Ramos (cell line): ENCODE data around the gene ZBTB46.

Source experiments
- in situ Hi-C: fragments of 300-500 bp; cut with MboI; formaldehyde crosslinking; loops from one replicate; pipeline ENCODE4 v1.14.3; 2022; ENCODE audit warnings: low sequenced_read_pairs; ENCODE audit not compliant: unreplicated experiment

The ZBTB46 gene

DNA sequence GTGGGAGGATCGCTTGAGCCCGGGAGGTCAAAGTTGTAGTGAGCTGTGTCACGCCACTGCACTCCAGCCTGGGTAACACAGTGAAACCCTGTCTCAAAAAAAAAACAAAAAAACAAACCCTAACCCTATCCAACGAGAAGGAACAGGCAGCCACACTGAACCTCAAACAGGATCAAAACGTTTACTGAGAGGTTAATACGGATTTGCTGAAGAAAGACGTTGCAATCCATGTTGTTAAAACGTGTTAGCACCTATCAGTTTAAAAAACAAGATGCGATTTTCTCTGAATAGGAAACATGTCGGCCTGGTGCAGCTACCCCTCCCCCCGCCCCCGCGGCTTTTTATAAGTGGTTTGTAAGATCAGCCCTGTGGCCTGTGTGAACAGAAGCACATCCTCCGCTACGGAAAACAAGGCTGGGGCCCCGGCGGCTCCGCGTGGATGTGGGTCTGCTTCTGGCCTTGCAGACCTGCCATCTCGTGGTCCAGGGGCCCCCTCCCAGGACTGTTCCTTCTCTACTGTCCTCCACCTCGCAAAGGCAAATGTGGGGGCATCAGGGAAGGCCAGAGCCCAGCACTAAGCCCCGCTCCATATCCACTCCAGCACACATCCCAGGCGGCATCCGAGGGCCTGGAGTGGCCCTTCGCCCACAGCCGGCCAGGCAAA, 80.1 kb downstream of the ZBTB46 start:
- in situ Hi-C loops, result no loop called here

DNA sequence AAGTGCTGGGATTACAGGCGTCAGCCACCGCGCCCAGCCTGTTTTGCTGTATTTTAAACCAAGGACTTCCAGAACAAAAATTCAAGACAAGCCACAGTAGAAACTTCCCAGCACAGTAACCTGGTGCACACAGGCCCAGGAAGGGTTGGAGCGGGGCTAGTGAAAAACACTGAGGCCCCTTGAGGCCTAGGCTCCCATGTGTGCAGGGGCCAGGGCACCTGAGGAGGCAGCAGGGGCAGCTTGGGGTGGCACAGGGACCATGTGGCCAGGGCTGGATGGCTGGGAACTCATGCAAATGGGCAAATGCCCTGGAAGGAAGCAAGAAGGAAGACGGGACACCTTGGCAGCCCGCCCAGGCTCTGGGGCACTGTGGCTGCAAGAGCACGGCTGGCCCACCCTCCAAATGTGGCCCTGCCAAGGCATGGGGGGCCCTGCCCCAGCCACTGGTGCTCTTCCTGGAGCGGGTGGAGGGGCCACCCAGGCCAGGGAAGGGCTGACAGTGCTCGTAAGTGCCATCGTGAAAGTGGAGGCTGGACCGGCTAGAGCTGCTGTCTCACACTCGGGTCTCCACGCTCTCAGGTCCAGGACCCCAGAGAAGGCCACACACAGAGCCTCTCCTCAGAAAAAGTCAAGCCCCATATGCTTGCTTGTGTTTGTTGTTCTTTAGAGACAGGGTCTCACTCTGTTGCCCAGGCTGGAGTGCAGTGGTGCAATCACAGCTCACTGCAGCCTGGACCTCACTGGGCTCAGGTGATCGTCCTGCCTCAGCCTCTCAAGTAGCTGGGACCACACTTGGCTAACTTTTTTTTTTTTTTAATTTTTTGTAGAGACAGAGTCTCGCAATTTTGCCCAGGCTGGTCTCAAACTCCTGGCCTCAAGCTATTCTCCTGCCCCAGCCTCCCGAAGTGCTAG, 81.2 kb downstream of the ZBTB46 start:
- in situ Hi-C loops, result no loop called here

- in situ Hi-C loops, result no loop called here
Measured at GRCh38 chr20:63748934-63749270, 82.2 kb downstream of the ZBTB46 start.

DNA sequence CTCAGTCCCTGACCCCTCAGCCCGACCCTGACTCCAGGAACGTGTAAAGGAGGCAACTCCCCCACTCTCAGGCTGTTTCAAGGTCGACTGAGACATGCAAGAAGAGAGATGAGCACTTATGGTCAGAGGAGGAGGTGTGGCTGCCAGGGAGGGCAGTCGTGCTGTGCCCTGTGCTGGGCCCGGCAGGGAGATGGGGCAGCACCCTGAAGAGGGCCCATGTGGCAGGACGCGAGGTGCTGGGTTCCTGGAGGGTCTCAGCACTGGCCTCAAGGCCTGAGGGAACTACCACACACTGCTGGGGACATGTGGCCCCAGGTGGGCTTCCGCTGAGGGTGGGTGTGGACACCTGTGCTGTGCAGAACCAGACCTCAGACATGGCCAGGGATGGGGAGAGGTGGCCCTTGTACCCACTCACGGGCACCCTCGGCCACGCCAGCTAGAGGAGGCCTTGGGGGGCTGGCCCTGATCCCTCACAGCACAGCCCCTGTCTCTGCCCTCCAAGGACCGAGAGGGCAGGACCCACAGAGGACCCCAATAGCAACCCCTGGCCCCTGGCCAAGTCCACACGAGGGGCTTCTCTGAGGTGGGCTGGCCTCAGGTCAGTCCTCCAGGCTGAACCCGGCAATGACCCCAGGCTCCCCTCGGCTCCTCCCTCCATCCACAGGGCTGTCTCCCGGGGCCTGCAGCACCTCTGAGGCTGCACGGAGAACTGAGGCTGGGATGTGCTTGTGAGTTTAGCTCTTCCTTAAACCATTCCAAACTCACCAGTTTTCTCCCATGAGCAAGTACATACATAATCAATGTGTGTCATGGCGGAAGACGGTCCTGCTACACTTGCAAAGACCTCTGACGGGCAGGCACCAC, 82.8 kb downstream of the ZBTB46 start:
- in situ Hi-C loops, result no loop called here

DNA sequence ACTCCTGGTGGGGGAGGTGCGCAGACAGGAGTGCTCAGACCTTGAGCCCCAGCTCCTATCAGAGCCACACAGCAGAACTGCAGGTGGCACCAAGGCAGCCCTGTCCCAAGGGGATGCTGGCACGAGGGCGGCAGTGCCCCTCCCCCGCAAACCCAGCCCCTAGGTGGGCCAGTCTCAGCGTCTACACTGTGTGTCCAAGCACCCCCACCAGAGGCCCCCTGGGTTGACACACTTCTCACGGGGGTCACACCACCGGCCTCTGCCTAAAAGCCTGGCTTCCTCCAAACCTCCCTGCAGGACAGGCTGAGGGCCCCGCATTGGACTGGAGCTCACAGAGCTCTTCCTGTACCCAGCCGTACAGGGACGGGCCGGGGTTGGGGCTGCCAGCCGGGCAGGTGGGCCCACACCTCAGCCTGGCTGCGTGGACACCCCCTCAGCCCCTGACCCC, 83.4 kb downstream of the ZBTB46 start:
- in situ Hi-C loops, result no loop called here

- in situ Hi-C loops, result no loop called here
Measured at GRCh38 chr20:63746751-63747315, 84.2 kb downstream of the ZBTB46 start.

DNA sequence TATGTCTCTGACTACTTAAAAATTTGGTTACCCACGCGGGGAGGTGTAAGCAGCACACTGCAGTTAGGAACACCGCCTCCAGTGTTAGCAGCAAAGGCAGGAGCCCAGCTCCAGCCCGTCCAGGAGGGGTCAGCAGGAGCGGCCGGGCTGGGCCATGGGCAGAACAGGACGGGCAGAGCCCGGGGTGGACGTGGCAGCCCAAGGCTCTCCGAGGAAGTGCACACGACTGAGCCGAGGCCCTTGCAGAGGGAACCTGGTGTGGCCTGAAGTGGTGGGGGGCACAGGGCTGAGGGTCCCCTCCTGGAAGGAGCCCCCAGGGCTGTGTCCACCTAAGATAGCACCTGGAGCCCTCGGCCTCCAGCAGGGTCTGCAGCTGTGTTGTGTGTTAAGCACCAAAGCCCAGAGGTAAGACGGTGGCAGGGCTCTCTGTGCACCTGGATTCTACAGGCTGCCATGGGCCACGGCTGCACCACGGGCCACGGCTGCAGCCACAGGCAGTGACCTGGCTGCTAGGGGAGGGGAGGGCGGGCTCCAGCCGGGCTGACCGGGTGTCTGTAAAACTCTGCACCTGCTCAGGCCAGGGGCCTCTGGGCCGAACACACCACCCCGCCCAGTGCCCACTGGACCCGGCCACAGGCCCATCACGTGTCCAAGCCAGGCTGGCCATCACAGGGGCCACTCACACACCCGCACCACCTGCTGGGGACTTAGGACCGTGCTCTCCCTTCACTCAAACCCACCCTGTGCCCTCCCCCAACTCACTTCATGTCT, 84.9 kb downstream of the ZBTB46 start:
- in situ Hi-C loops, result no loop called here

DNA sequence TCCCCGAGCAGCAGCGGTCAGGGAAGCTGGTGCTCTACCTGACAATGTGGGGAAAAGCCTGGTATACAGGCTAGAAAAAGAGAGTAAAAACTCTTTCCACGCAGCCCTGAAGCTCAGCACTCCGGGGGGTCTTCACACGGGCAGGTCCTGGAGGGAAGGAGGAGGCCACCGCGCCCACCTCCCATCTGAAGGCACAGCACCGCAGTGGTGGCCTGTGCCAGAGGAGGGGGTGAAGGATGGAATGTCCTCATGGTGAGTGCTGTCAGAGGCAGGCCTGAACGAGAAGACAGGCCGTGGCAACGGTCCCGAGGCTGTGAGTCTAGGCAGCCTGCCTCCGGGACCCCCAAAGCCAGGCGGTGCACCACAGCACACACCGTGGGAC, 85.6 kb downstream of the ZBTB46 start:
- in situ Hi-C loops, result no loop called here

- in situ Hi-C loops, result no loop called here
Measured at GRCh38 chr20:63744574-63745423, 86.3 kb downstream of the ZBTB46 start.

DNA sequence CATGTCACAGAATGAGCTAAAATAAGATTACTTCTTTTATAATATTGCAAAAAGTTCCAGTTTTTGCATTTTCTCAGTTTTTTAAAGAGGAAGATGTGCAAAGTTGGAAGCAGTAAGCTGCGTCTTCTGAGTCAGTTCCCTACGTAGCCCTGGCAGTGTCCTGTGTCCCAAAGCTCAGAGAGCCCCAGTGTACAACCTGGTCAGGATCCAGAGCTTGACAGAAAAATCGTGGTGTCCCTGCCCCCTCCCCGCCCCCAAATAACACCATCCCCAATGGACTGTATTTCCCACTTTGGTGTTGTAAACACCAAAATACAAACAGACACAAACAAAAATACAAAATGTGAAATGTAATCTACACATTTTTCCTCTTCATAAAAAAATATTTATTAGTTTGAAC, 86.9 kb downstream of the ZBTB46 start:
- in situ Hi-C loops, result no loop called here

GRCh38 chr20:63743210-63743970, 87.7 kb downstream of the ZBTB46 start:
- in situ Hi-C loops, result no loop called here

DNA sequence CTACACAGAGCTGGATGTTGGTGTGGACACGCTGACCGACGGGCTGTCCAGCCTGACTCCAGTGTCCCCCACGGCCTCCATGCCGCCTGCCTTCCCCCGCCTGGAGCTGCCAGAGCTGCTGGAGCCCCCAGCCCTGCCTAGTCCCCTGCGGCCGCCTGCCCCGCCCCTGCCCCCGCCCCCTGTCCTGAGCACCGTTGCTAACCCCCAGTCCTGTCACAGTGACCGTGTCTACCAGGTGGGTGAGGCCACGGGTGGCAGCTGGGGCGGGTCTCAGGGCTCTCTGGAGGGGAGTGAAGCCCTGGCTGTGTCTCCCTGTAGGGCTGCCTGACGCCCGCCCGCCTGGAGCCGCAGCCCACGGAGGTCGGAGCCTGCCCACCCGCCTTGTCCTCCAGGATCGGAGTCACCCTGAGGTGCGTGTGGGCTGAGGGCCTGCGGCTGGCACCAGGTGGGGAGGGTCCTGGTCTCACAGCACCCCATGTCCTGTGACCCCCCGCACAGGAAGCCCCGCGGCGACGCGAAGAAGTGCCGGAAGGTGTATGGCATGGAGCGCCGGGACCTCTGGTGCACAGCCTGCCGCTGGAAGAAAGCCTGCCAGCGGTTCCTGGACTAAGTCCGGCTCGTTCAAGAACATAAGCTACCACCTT, 88.6 kb downstream of the ZBTB46 start:
- in situ Hi-C loops, result no loop called here

- in situ Hi-C loops, result no loop called here
Measured at GRCh38 chr20:63741676-63742380, 89.2 kb downstream of the ZBTB46 start.

- in situ Hi-C loops, result no loop called here
Measured at GRCh38 chr20:63741354-63741675, 89.7 kb downstream of the ZBTB46 start.

DNA sequence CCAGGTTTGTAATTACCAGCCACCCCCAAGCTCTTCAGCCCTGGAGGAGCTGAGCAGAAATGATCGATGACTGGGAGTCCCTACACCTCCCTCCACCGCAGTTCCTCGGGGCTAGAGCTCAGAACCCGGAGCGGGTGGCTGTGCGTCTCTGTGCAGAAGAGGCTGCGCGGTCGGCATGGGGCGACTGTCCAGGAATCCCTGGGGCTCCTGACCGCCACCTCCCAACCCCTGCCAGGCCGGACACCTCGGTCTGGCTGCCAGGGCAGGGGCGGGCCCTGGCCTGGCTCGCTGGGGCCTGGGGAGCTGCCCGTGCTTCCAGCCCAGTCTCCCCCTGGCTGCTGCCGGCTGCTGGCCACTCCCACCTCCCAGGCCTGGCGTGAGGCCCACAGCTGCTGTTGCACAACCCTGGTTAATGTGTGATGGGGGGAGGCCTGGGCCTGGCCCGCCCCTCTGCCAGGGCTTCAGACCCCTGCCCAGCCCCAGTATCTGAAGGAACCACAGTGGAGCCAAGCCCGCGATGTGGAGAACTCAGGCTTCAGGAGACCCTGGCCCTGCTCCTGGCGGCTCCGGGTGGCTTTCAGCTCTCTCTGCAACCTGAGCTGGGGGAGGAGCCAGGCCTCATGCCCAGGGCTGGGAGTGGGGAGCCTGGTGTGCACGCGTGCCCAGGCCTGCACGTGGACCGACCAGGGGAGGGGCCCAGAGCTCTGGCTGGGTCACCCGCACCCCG, 90.3 kb downstream of the ZBTB46 start:
- in situ Hi-C loops, result no loop called here

GRCh38 chr20:63740070-63740626, 90.9 kb downstream of the ZBTB46 start:
- in situ Hi-C loops, result no loop called here
